ENCODE measurements around the gene SERPINE2.

The SERPINE2 gene

GRCh38 chr2:223937535-223937934 is 101.6 kb downstream of the SERPINE2 start:
- no peak for DNase-seq

- DNase-seq, result no peak
Observed at GRCh38 chr2:223936862-223937326, 102.2 kb downstream of the SERPINE2 start.

GRCh38 chr2:223935459-223936125 is 103.5 kb downstream of the SERPINE2 start:
- no peak for DNase-seq

DNA sequence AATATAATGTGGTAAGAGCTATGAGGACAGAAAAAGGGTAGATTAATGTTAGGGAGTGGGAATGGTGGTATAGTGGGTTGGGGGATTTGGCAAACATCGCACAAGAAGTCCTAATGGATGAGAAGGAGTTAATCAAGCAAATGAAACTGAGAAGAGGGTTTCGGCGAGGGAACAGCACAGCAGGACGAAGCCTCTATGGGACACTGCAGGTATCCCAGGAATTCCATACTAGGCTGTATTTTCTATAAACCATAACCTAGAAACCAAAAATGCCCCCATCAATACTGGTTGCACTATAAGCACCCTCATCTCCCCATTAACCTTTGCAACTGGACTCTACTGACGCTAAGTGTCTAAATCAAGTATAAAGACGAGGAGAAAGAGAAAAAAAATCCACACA is 104.2 kb downstream of the SERPINE2 start:
- no peak for DNase-seq

GRCh38 chr2:223932816-223933800 is 106.0 kb downstream of the SERPINE2 start:
- DNase-seq, result no peak

- peak; percentile 43 for DNase-seq
Observed at GRCh38 chr2:223930103-223930976, 108.7 kb downstream of the SERPINE2 start.

DNA sequence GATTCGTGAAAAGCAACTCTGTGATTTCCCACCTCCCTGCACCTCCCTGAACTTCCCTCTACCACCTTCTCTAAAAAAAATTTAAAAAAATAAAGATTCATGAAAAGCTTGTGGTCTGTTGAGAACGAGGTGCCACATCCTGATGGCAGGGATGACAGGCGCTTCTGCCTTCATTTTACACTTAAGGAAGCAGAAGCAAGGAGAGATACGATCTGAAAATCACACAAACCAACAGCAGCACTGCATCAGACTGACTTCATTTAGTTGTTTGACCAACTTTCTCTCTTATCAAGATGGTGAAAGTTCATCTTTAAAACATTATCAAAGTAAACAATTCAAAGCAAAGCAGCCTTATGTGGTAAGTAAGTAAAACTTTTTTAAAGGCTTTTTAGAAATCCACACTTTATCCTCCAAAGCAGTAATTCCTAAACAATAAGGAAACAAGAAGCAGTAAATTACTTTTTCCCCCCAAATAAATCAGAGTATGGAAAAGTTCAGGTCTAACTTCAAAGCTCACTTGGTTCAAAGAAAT is 109.4 kb downstream of the SERPINE2 start:
- no peak for DNase-seq

GRCh38 chr2:223928113-223929006 is 110.7 kb downstream of the SERPINE2 start:
- DNase-seq, result no peak

DNA sequence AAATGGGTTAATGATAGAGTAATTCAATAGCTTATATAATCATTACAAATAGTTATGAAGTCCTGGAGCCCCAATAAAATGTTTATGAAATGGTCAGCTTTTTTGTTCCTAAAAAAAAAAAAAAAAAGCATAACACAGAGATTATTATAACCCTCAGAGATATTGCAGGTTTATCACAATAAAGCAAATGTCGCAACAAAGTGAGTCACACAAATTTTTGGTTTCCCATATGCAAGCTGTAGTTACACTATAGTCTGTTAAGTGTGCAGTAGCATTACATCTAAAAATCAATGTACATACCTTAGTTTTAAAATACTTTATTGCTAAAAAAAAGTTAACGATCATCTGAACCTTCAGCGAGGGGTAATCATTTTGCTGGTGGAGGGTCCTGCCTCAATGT is 114.0 kb downstream of the SERPINE2 start:
- DNase-seq, result no peak
